HG02938 (cell line): Measurements from ENCODE around the gene TTL.

ENCODE experiments used
- ATAC-seq: cut with Tn5 transposase; IDR thresholded peaks from one replicate; pipeline ENCODE4 v1.9.1; 2021; ENCODE audit warnings: mild to moderate bottlenecking, moderate library complexity; ENCODE audit not compliant: unreplicated experiment

Gene TTL

GRCh38 chr2:112580084-112580483, 98.1 kb downstream of the TTL start:
- ATAC-seq = no peak

- no peak for ATAC-seq
Measured at GRCh38 chr2:112582314-112582746, 100.4 kb downstream of the TTL start.

GRCh38 chr2:112583497-112584133, 101.7 kb downstream of the TTL start:
- no peak for ATAC-seq

GRCh38 chr2:112584134-112584890, 102.4 kb downstream of the TTL start, which contains the start of gene CHCHD5:
Gene CHCHD5, plus strand, starts transcription at chr2:112584609. Its CDS starts 39 bp downstream, at chr2:112584648.
- peak; percentile 84 for ATAC-seq

- no peak for ATAC-seq
Measured at GRCh38 chr2:112584891-112585250, 102.9 kb downstream of the TTL start.

GRCh38 chr2:112585400-112585799, 103.4 kb downstream of the TTL start:
- ATAC-seq = no peak

- no peak for ATAC-seq
Measured at GRCh38 chr2:112585873-112586464, 104.0 kb downstream of the TTL start.

GRCh38 chr2:112588611-112589045, 106.7 kb downstream of the TTL start:
- no peak for ATAC-seq
